HEK293T (cell line): ENCODE data around the gene TRABD2B.

ENCODE experiments used
- CTCF ChIA-PET: fragments of 350-600 bp; formaldehyde crosslinking; extraction: SDS; loops from one replicate; lab custom pipeline; 2021; ENCODE audit warnings: antibody characterized with exemption, inconsistent platforms; lab: Yijun Ruan, JAX
- POLR2A ChIA-PET: fragments of 350-600 bp; formaldehyde crosslinking; extraction: SDS; loops from one replicate; lab custom pipeline; 2020; ENCODE audit warnings: antibody characterized with exemption, inconsistent platforms; lab: Yijun Ruan, JAX
- DNase-seq: peaks from one replicate; pipeline ENCODE4 v3.0.0; 2012; ENCODE audit warnings: mixed read lengths; ENCODE audit errors: extremely low spot score
- ARNT ChIP-seq: fragments of 450-650 bp; IDR thresholded peaks from 2 replicates; pipeline ENCODE4 v1.6.1; 2017; ENCODE audit warnings: mild to moderate bottlenecking
- BHLHE40 ChIP-seq: fragments of 450-650 bp; IDR thresholded peaks from 2 replicates; pipeline ENCODE4 v1.6.1; 2016; ENCODE audit warnings: mild to moderate bottlenecking, moderate library complexity, borderline replicate concordance
- CTBP1 ChIP-seq: fragments of 450-650 bp; IDR thresholded peaks from 2 replicates; pipeline ENCODE4 v1.6.1; 2016; ENCODE audit warnings: borderline replicate concordance
- ELF4 ChIP-seq: fragments of 450-650 bp; IDR thresholded peaks from 2 replicates; pipeline ENCODE4 v1.6.1; 2017; ENCODE audit warnings: antibody characterized with exemption
- FOXA1 ChIP-seq: fragments of 450-650 bp; IDR thresholded peaks from 2 replicates; pipeline ENCODE4 v1.6.1; 2016; ENCODE audit warnings: mild to moderate bottlenecking
- FOXK2 ChIP-seq: fragments of 450-650 bp; IDR thresholded peaks from 2 replicates; pipeline ENCODE4 v1.6.1; 2016; ENCODE audit warnings: mild to moderate bottlenecking
- FOXM1 ChIP-seq: fragments of 450-650 bp; IDR thresholded peaks from 2 replicates; pipeline ENCODE4 v1.6.1; 2017; ENCODE audit warnings: mild to moderate bottlenecking, borderline replicate concordance
- HDGF ChIP-seq: fragments of 450-650 bp; IDR thresholded peaks from 2 replicates; pipeline ENCODE4 v1.6.1; 2017; ENCODE audit warnings: antibody characterized with exemption, borderline replicate concordance
- L3MBTL2 ChIP-seq: fragments of 450-650 bp; conservative IDR thresholded peaks from 2 replicates; pipeline ENCODE4 v1.6.1; 2016; ENCODE audit warnings: mild to moderate bottlenecking
- LEF1 ChIP-seq: fragments of 450-650 bp; IDR thresholded peaks from 2 replicates; pipeline ENCODE4 v1.6.1; 2017; ENCODE audit warnings: mild to moderate bottlenecking, borderline replicate concordance
- NFRKB ChIP-seq: fragments of 450-650 bp; IDR thresholded peaks from 2 replicates; pipeline ENCODE4 v1.6.1; 2016; ENCODE audit warnings: mild to moderate bottlenecking, moderate library complexity
- PKNOX1 ChIP-seq: fragments of 450-650 bp; IDR thresholded peaks from 2 replicates; pipeline ENCODE4 v1.6.1; 2016
- SP1 ChIP-seq: fragments of 450-650 bp; IDR thresholded peaks from 2 replicates; pipeline ENCODE4 v1.6.1; 2017
- SUZ12 ChIP-seq: fragments of 450-650 bp; IDR thresholded peaks from 2 replicates; pipeline ENCODE4 v1.6.1; 2016; ENCODE audit warnings: mild to moderate bottlenecking
- TARDBP ChIP-seq: fragments of 450-650 bp; IDR thresholded peaks from 2 replicates; pipeline ENCODE4 v1.6.1; 2016
- ZNF384 ChIP-seq: fragments of 450-650 bp; IDR thresholded peaks from 2 replicates; pipeline ENCODE4 v1.6.1; 2016

Gene TRABD2B

DNA sequence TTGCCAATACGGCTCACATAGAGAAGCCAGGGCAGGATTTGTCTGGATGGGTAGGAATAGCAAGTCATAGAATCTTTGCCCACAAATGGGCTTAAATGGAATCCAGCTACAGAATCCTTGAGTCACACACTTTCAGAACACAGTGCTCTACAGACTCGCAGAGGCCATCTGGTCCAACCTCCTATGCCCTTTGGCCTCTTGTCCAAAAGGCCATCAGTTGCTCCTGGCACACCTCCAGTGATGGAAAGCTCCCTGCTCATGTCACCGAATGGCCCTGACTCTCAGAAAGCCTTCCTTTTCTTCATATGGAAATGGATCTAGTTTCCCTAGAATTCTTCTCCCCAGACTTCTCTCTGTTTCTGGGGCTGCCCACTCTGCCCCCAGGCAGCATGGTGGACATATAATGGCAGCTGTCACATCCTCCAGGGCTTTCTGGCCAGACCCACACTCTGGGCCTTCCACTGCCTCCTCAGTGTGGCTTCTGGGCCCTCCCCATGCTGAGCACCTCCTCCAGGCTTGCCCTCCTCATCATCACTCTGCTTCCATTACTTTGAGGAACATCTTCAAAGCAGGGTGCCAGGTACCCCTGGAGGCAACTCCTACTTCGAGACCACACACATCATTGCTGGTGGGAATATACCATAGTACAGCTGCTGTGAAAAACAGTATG, 33.6 kb upstream of the TRABD2B start:
- ChIA-PET CTCF (no interaction called here), POLR2A (no interaction called here)
- DNase-seq = no peak
- TF ChIP-seq FOXM1 = no peak
- TF ChIP-seq FOXA1 = no peak
- no peak for TF ChIP-seq BHLHE40

DNA sequence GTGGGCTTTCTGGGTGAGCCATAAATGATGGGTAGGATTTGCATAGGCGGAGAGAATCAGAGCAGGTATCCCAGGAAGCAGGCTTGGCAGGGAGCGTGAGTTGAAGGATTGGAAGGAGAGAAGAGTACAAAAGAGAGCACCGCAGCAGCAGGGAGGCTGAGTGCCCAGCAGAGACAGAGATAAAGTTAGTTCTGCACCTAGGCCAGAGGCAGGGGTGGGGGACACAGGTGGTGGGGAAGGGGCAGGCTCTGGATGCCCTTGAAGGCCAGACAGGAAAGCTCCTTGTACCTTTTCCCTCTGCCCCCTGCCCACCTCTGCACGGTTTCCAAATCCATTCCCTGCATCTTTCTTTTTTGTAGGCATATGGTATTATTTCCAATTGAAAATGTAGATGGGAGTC, 33.0 kb upstream of the TRABD2B start:
- ChIA-PET CTCF (no interaction called here), POLR2A (no interaction called here)
- TF ChIP-seq ELF4 = no peak
- no peak for TF ChIP-seq TARDBP
- no peak for TF ChIP-seq NFRKB
- no peak for TF ChIP-seq FOXM1
- no peak for TF ChIP-seq CTBP1
- no peak for TF ChIP-seq BHLHE40
- TF ChIP-seq SP1 = no peak
- TF ChIP-seq SUZ12 = no peak
- TF ChIP-seq HDGF = no peak
- TF ChIP-seq FOXK2 = no peak
- no peak for DNase-seq

DNA sequence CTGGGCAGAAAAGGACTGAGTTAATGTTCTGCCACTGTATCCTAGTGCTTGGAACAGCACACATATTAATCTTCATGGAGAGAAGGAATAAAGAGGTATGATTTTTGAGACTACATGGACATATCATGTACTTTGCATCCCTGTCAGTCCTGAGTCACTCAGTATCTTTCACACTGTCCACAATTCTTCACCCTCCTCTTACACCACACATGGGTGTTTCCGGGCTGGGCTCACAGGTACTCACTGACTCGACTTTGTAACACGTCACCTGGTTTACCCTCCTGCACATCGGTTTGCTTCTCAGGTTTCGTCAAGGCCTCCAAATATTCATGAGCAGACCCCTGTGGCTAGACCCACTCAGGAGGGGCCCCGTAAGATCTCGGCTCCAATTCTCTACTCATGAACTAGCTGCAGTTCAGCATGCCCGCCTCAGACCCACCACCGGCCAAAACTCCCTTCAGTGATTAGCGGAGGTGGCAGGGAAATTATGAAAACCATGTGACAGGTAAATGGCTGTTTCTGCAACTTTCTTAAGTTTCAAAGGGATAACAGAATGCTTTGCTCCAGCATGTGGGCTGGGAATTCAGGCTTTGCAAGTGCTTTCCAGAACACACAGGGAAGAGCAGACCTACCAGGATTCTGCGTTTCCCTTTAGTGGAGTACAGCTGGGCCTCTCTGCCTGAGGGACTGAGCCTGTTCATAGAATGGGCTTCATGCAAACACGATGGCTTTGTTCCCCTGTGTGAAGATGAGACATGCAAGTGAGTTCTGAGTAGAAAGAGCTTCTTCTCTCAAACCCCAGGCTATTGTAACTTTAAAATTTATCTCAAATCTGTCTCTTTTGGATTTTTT, 31.3 kb upstream of the TRABD2B start:
- ChIA-PET CTCF (interaction anchor here (0.6 kb wide), 1 partner anchor 427 kb away, joined by 4 read pairs; no protein-coding TSS in a partner anchor), POLR2A (no interaction called here)
- DNase-seq = no peak
- TF ChIP-seq TARDBP = no peak
- TF ChIP-seq FOXM1 = no peak
- TF ChIP-seq SUZ12 = no peak
- no peak for TF ChIP-seq BHLHE40
- TF ChIP-seq HDGF = no peak
- TF ChIP-seq PKNOX1 = no peak
- TF ChIP-seq FOXA1 = no peak
- no peak for TF ChIP-seq L3MBTL2
- no peak for TF ChIP-seq ELF4
- TF ChIP-seq ZNF384 = no peak
- no peak for TF ChIP-seq FOXK2
- TF ChIP-seq ARNT = no peak
- no peak for TF ChIP-seq SP1
- no peak for TF ChIP-seq CTBP1
- no peak for TF ChIP-seq LEF1
- TF ChIP-seq NFRKB = no peak

- POLR2A ChIA-PET = no interaction called here
- TF ChIP-seq FOXM1 (no peak), ARNT (no peak), SP1 (no peak), ELF4 (no peak), SUZ12 (no peak), TARDBP (no peak), L3MBTL2 (no peak), FOXA1 (no peak), HDGF (no peak), ZNF384 (no peak), PKNOX1 (no peak), LEF1 (no peak)
- CTCF ChIA-PET = no interaction called here
- no peak for DNase-seq
Observed at GRCh38 chr1:48027533-48027835, 30.3 kb upstream of the TRABD2B start.

DNA sequence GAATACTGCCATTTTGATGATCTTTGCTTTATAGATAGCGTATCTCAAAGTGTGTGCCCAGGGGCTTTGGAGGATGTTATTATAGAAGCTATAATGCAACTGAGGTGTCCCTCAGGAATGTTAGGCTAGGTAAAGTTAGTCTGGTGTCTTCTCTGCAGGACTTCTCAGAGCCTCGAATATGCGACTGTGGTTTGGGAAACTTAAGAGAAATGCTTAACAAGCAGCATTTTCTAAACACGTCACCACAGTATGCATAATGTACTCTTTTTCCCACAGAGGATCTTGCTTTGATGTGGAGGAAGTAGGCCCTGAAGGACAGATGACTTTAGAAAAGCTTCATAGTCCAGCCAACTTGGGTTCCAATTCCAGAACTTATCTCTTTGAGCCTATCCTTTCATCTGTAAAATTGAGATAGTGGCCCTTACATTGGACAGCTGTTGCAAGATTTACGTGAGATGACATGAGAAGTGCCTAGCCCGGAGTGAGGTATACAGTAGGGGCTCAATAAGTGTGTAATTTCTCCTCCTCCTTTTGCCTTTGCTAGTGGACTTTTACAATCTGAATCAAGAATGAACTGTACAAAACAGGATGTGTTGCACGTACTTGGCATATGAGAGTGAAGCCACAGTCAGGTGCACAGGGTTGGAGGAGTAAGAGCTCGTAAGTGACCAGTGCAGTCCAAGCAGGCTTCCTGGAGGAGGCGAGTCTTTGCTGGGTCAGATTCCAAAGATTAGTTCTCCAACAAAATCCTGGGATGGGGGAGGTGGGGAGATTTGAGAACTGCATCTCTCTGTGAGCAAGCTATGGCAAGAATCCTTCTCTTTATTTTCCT, 29.7 kb upstream of the TRABD2B start:
- ChIA-PET CTCF (no interaction called here), POLR2A (no interaction called here)
- no peak for DNase-seq
- TF ChIP-seq PKNOX1 (no peak), FOXK2 (no peak), ELF4 (no peak), TARDBP (no peak), ZNF384 (no peak), LEF1 (no peak), SP1 (no peak), NFRKB (no peak), CTBP1 (no peak), BHLHE40 (no peak), SUZ12 (no peak), L3MBTL2 (no peak), HDGF (no peak), FOXM1 (no peak)

DNA sequence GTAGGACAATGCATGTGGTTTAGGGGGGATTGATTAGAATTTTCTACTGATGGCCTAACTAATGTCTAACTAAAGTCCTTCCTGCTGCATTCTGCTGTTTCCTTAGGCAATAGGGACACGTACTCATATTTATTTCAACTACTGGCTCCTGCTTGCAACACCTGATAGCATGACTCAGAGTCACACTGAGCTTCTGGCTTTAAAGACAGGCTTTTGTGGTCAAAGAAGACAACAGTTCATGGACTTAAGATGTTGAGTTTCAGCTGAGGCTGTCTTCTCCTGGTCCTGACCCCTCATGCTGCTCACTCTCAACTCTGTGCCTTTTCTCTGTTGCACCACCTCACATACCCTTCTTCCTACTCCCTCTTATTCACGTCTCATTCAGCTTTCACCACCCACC, 29.1 kb upstream of the TRABD2B start:
- DNase-seq = no peak
- ChIA-PET POLR2A (no interaction called here), CTCF (no interaction called here)
- no peak for TF ChIP-seq PKNOX1
- TF ChIP-seq FOXA1 = no peak
- no peak for TF ChIP-seq SUZ12
- TF ChIP-seq ARNT = no peak
- TF ChIP-seq FOXK2 = no peak
